ENCODE data around the gene KCNMA1.

DNA sequence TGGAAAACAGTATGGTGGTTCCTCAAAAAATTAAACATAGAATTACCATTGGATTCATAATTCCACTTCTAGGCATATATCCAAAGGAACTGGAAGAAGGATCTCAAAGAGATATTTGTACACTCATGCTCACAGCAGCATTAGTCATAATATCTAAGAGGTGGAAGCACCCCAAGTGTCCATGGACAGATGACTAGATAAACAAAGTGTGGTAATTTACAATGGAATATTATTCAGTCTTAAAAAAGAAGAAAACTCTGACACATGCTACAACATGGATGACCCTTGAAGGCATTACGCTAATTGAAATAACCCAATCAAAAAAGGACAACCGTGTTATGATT lies 594.2 kb downstream of the KCNMA1 start:
- TF ChIP-seq, protein P1, sequence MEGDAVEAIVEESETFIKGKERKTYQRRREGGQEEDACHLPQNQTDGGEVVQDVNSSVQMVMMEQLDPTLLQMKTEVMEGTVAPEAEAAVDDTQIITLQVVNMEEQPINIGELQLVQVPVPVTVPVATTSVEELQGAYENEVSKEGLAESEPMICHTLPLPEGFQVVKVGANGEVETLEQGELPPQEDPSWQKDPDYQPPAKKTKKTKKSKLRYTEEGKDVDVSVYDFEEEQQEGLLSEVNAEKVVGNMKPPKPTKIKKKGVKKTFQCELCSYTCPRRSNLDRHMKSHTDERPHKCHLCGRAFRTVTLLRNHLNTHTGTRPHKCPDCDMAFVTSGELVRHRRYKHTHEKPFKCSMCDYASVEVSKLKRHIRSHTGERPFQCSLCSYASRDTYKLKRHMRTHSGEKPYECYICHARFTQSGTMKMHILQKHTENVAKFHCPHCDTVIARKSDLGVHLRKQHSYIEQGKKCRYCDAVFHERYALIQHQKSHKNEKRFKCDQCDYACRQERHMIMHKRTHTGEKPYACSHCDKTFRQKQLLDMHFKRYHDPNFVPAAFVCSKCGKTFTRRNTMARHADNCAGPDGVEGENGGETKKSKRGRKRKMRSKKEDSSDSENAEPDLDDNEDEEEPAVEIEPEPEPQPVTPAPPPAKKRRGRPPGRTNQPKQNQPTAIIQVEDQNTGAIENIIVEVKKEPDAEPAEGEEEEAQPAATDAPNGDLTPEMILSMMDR (IDR thresholded peaks at IDR 0.05 in 4 of 5, conservative IDR thresholded peaks at IDR 0.05 in 1 of 5): no peak
- TF ChIP-seq POLR2A (IDR thresholded peaks at IDR 0.05): no peak
